Iris pigment epithelial cell (primary cell): ENCODE results near the gene BTNL2.

Experiments
- DNase-seq: peaks from one replicate; pipeline ENCODE4 v3.0.0-alpha.2; 2011; ENCODE audit warnings: low read depth

Gene BTNL2

GRCh38 chr6:32413427-32414047 lies 6.6 kb upstream of the BTNL2 start:
- DNase-seq: peak; percentile 78

- DNase-seq: no peak
Observed at GRCh38 chr6:32411566-32412327, 4.8 kb upstream of the BTNL2 start.

DNA sequence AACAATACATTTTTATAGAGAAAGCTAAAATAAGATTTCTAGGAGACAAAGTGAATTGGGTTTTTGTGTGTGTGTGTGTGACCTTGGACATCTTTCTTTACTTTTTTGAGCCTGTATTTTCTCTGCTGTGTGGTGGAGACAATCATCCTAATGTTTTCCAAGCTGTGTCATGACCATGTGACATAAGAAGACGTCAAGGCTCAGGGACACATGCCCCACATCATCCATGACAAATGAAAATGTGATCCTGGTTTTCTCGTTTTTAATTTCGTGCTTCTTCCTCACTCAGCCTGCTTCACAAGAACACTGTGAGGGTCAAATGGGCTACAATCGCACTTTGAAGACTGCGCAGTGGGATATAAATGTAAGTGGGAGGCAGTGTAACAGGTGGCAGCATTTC lies 3.9 kb upstream of the BTNL2 start:
- DNase-seq: no peak

DNA sequence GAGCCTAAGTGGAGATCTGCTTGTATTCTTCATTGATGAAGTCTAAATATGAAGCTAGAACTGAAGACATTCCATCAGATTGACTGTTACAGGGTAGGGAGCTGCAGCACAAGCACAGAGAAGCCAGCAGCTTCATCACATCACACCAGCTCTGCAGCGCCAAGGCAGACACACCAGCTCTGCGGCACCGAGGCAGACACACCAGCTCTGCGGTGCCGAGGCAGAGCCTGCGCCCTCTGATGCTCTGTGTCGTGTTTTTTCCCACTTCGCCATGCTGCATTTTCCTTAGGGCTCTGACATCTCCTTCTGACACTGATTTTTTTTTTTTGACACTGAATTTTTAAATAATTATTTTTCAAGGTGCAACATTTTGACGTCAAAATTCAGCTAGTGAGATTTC lies 784 bp downstream of the BTNL2 start:
- no peak for DNase-seq

- no peak for DNase-seq
Observed at GRCh38 chr6:32405656-32406055, 1.3 kb downstream of the BTNL2 start.

- no peak for DNase-seq
Observed at GRCh38 chr6:32402812-32403211, 4.2 kb downstream of the BTNL2 start.

DNA sequence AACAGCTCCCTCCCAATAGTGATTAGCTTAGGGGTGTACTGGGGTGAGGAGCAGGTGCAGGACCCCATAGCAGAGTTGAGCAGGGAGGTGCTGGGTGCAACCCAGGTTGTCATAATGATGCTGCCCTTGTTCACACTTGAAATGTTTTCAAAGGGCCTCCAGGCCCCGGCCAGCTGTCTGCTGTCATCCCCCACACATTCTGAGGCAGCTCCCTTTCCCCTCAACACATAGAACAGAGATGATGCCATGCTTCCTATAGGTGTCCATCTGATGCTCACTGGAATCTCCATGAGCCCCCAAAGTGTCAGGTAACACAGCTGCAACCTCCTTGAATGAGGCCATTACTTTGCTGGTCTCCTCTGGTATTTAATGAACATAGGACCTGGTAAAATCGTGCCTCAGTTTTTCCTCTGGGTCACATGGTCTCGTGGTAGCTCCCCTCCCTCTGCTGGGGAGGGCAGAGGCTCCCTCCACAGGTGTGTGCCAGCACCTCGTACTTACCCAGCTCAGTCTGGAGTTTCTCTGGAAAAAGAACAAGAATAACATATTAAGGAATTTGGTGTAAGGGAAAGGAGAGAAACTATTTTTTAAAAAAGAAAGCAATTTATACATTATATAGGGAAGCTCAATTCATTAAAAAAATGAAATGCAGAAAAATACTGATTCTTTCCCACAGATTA lies 5.6 kb downstream of the BTNL2 start:
- no peak for DNase-seq

DNA sequence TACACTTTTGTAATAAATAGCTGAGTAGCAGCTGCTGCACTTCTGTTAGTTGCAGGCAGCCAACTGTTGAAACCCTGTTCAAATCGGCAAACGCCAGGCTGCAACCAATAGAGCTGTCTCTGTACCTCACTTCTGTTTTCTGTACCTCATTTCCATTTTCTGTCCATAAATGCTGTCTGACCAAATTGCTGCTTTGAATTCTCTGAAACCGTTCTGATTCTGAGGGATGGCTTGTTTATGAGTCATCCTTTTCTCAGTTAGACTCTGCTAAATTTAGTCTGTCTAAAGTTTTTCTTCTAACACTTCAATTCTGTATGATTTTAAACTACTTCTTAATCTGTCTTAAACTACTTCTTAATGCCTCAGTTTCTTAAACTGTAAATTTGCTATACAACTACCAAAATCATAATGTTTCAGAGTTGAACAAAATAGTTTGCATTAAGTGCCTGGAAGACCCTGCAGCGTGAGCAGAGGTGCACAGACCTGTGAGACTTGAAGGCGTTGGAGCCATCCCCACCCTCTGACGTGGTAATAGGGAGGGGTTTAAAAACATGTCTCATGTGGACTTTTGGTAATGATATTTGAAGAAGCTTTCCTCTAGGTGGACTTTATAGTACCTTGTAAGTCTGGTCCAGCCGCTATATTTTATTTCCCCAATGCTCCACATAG lies 9.6 kb downstream of the BTNL2 start:
- peak; percentile 39 for DNase-seq

- no peak for DNase-seq
Observed at GRCh38 chr6:32396028-32396427, 11.0 kb downstream of the BTNL2 start.

DNA sequence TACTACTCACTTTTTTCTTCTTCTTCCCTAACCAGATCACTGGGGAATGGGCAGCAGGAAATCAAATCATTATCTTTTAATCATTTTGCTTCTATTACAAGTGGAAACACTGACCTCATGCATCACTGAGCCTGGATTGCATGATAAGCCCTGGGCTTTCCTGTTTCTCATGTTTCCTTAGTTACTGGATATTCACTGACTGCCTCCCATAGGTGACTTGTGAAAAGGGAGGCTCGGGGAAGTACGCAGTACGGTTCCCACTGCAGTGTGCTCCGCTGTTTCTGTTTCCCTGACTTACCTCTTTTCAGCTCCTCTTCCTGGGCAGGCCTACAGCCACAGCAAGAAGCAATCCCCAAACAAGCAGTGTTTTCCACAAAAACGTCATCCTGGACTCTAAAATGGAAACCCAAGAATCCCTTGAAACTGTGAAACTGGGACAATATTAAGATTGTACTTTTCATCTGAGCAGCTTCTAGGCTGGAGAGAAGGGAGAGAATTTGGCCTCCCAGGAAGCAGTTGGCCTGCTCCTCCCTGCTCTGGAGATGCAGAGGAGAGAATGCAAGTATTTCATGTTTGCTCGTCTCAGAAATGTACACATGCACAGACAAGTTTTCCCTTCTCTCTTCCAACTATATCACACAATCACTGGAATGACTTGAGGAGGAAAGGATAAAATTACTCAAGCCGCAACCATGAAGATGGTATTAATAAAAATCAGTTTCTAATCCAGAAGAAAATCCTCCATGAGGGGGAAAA lies 13.1 kb downstream of the BTNL2 start:
- DNase-seq: peak; percentile 93

GRCh38 chr6:32391505-32391904 lies 15.5 kb downstream of the BTNL2 start:
- no peak for DNase-seq

GRCh38 chr6:32387589-32388340 lies 19.2 kb downstream of the BTNL2 start:
- DNase-seq: no peak

GRCh38 chr6:32386040-32386439 lies 20.9 kb downstream of the BTNL2 start:
- no peak for DNase-seq

GRCh38 chr6:32382757-32383420 lies 24.1 kb downstream of the BTNL2 start:
- DNase-seq: no peak

DNA sequence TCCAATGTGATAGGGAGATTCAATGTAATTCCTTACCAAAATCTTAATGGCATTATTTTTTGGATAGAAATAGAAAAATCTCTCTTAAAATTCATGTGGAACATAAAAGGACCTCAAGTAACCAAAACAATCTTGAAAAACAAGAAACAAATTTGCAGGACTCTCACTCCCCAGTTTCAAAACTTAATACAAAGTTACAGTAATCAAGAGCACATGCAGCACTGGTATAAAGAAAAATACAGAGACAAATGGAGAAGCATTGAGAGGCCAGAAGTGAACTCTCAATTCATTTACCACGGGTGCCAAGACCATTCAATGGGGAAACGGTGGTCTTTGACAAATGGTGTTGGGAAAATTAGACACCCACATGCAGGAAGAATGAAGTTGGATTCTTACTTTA lies 27.4 kb downstream of the BTNL2 start:
- DNase-seq: no peak

GRCh38 chr6:32375739-32376529 lies 31.0 kb downstream of the BTNL2 start:
- no peak for DNase-seq

DNA sequence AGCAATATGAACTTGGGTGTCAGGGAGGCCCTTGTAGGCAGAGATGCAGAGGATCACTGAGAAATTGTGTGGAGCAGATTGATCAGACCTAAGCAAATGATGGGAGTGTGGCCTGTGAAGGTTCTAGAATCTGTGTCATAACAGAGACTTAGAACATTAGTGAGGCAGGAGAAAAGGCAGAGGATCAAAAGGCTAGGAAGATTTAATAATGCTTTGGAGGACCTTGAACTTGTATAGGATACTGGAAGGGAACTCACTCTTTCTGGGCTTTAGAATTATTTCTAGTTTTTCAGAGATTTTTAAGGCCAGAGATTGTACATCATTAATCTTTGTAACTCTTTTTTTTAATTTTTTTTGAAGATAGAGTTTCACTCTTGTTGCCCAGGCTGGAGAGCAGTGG lies 35.2 kb downstream of the BTNL2 start, which contains the start of gene TSBP1:
Gene TSBP1, minus strand, starts transcription at position 101 of the 400 bp plus-strand sequence. CDS start 197 bp downstream, outside the sequence.
- no peak for DNase-seq

GRCh38 chr6:32371229-32371628 lies 35.8 kb downstream of the BTNL2 start:
- DNase-seq: peak; percentile 28

- peak; percentile 65 for DNase-seq
Observed at GRCh38 chr6:32370505-32370904, 36.5 kb downstream of the BTNL2 start.

DNA sequence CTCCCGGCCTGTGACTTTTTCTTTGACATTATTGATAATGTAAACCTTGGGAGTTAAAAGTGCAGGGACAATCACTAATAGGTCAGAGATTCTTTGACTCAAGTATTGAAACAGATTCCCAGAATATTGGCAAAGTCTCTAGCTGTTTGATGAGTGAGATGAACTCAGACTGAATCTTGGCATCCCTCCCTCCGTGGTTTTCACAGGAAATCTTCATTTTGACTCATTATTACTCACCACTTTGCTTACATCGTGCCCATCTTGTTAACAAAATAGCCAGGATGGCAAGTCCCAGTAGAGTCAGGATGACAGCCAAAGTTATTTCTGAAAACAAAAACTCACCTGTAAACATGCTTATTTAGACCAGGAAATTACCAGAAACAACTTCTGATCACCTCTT lies 37.3 kb downstream of the BTNL2 start:
- DNase-seq: peak; percentile 90
